Kidney epithelial cell (primary cell): ENCODE measurements around the gene ZPBP2. TPM values are rescaled to one million over a fixed set of nuclear protein-coding genes. Genes with fewer than 3 reads are reported as not detected.

Experiments
- DNase-seq: peaks from one replicate; pipeline ENCODE4 v3.0.0-alpha.2; 2010; ENCODE audit warnings: low read depth
- H3K27me3 ChIP-seq: 2 replicates; pipeline ENCODE4 v1.6.0; 2011; ENCODE audit warnings: low read length; ENCODE audit not compliant: control insufficient read depth, insufficient read depth
- H3K36me3 ChIP-seq: 2 replicates; pipeline ENCODE4 v1.5.1; 2011; ENCODE audit warnings: low read length; ENCODE audit not compliant: control insufficient read depth, insufficient read depth
- H3K4me3 ChIP-seq: 2 replicates; pipeline ENCODE4 v1.5.1; 2011; ENCODE audit warnings: low read depth, mild to moderate bottlenecking, control low read depth, low read length
- total RNA-seq: library from RNA; depleted of rRNA; stranded (reverse); fragments of >200 nt; gene quantifications from 2 replicates; pipeline ENCODE4 v1.2.3, GENCODE V29; 2015
- TF ChIP-seq, protein P1 (sequence below): IDR thresholded peaks from 2 replicates; pipeline ENCODE4 v1.5.1; 2011; ENCODE audit warnings: mild to moderate bottlenecking, moderate library complexity, low read length, control low read depth, inconsistent platforms; ENCODE audit not compliant: insufficient read depth, poor library complexity, severe bottlenecking

Gene ZPBP2
- total RNA-seq, 1 donor from 2014 or later = not detected

DNA sequence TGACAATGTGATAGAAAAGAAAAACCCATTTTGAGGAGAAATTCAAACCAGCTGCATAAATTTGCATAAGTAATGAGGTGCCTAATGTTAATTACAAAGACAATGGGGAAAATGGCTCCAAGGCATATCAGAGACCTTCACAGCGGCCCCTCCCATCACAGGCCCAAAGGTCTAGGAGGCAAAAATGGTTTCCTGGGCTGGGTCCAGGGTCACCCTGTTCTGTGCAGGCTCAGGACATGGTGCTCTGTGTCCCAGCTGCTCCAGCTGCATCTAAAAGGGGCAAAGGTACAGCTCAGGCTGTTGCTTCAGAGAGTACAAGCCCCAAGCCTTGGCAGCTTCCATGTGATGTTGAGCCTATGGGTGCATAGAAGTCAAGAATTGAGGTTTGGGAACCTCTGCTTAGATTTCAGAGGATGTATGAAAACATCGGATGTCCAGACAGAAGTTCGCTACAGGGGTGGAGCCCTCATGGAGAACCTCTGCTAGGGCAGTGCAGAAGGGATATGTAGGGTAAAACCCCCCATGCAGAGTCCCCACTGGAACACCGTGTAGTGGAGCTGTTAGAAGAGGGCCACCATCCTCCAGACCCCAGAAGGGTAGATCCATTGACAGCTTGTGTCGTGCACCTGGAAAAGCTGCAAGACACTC is 44.5 kb upstream of the ZPBP2 start:
- no peak for DNase-seq
- H3K36me3 ChIP-seq = no peaks in the 10 kb centered on the region
- no peak overlapping the region for H3K4me3 ChIP-seq
- TF ChIP-seq, protein P1, sequence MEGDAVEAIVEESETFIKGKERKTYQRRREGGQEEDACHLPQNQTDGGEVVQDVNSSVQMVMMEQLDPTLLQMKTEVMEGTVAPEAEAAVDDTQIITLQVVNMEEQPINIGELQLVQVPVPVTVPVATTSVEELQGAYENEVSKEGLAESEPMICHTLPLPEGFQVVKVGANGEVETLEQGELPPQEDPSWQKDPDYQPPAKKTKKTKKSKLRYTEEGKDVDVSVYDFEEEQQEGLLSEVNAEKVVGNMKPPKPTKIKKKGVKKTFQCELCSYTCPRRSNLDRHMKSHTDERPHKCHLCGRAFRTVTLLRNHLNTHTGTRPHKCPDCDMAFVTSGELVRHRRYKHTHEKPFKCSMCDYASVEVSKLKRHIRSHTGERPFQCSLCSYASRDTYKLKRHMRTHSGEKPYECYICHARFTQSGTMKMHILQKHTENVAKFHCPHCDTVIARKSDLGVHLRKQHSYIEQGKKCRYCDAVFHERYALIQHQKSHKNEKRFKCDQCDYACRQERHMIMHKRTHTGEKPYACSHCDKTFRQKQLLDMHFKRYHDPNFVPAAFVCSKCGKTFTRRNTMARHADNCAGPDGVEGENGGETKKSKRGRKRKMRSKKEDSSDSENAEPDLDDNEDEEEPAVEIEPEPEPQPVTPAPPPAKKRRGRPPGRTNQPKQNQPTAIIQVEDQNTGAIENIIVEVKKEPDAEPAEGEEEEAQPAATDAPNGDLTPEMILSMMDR = no peak
- no peaks in the 10 kb centered on the region for H3K27me3 ChIP-seq

DNA sequence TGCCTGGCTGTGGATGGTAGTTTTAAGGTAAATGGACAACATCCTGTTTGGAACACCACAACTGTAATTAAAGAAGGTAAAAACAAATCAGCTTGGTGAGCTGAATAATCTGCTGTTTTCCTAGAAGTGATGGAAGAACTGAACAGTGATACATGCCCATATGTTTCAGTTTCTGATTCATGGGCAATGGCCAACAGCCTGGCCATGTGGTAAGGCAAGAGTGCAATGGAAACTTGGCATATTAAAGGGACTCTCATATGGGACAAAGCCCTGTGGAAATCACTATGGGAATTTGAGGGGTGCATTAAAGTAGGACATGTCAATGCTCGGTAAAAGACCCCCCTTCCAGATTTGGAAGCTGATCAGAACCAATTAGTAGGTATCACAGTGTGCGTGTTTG is 41.7 kb upstream of the ZPBP2 start:
- no peaks in the 10 kb centered on the region for H3K27me3 ChIP-seq
- no peaks in the 10 kb centered on the region for H3K36me3 ChIP-seq
- no peak for DNase-seq
- H3K4me3 ChIP-seq = no peak overlapping the region
- TF ChIP-seq, protein P1 = no peak

DNA sequence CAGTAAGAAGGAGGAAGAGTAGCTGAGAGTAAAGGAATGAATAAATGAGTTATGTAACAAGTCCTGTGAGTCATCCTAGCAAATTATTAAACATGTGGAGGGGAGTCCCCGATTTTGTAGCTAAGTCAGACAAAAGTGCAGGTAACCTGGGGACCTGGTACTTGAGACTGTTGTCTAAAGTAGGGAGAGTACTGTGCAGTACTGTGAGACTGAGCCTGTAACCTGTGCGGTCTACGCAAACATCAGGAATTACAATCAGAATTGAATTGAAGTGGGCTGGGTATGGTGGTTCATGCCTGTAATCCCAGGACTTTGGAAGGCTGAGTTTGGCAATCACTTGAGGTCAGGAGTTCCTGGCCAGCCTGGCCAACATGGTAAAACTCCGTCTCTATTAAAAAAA is 39.6 kb upstream of the ZPBP2 start:
- DNase-seq = no peak
- no peak overlapping the region for H3K4me3 ChIP-seq
- no peaks in the 10 kb centered on the region for H3K36me3 ChIP-seq
- TF ChIP-seq, protein P1 = no peak
- no peaks in the 10 kb centered on the region for H3K27me3 ChIP-seq

DNA sequence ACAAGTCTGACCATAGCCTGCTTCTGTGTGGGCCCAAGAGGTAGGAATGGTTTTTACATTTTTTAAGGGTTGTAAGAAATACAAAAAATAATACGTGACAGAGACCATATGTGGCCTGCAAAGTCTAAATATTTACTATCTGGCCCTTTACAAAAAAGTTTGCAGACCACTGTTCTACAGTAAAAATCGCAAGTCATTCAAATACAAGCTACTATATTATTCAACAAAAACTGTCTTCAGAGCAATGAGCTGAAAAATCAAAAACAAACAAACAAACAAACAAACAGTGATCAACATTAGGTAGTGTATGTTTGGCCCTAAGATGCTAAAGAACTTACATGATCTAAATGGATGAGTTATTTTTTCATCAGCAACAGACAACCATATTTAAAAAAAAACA is 36.4 kb upstream of the ZPBP2 start:
- Histone ChIP-seq H3K4me3 (no peak overlapping the region), H3K36me3 (no peaks in the 10 kb centered on the region)
- TF ChIP-seq, protein P1 = no peak

DNA sequence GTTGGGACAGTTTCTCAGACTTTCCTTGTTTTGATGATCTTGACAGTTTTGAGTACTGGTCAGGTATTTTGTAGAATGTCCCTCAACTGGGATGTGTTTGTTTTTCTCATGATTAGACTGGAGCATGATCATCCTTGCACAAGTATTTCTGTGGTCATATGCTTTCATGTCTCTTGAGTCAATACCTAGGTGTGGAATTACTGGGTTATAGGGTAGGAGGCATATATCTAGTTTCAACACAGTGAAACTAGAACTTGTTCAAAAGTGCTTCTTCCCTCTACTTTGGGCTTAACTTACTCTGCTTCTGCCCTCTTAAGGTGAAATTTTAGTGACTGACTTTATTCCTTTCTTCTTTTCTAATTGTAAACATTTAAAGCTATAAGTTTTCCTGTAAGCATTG is 34.0 kb upstream of the ZPBP2 start:
- no peak for DNase-seq
- TF ChIP-seq, protein P1 = no peak
- H3K27me3 ChIP-seq = no peaks in the 10 kb centered on the region
- no peak overlapping the region for H3K4me3 ChIP-seq
- H3K36me3 ChIP-seq = no peaks in the 10 kb centered on the region

More for the DNA sequence above, 36.4 kb upstream of the ZPBP2 start:
- no peaks in the 10 kb centered on the region for H3K27me3 ChIP-seq
- DNase-seq = no peak

DNA sequence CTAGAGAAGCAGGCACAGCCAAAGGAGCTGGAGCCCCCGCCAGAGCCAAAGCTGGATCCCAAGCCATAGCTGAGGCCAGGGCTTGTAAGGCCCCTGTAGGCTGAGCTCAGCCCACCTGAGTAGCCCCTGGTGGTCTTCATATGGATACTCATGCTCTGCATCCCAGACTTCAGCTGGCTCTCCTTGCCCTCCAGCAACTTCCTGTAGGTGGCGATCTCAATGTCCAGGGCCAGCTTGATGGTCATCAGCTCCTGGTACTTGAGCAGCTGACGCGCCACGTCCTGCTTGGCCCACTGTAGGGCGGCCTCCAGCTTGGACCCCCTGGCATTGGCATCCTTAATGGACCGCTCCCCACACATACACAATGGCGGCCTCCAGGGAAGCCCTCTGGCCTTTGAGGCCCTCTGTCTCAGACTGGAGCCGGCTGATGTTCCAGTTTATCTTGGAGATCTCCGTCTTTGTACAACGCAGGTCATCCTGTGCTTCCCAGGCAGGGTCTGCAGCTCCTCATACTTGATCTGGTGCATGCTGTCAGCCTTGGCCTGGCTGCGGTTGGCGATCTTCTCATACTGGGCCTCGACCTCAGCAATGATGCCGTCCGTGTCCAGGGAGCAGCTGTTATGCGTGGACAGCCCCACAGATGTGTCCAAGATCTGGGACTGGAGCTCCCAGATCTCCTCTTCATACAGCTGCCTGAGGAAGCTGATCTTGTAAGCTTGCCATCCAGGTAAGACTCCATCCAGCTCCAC is 32.8 kb upstream of the ZPBP2 start:
- Histone ChIP-seq H3K27me3 (no peaks in the 10 kb centered on the region), H3K36me3 (no peaks in the 10 kb centered on the region), H3K4me3 (no peak overlapping the region)
- TF ChIP-seq, protein P1 = no peak
- no peak for DNase-seq
